Occipital lobe (tissue), 2 donors: Measurements from ENCODE around the gene KRT26. TPM values are rescaled to one million over a fixed set of nuclear protein-coding genes. Genes with fewer than 3 reads are reported as not detected.

Experiments used
- DNase-seq: peaks from one replicate; lab custom pipeline; 2025; lab: John Stamatoyannopoulos, UW
- total RNA-seq: library from RNA; depleted of rRNA; stranded (reverse); fragments of >200 nt; gene quantifications from one replicate; pipeline ENCODE4 v1.2.3, GENCODE V29; 2014

KRT26 gene
- total RNA-seq, 1 donor from 2014 or later = not detected

DNA sequence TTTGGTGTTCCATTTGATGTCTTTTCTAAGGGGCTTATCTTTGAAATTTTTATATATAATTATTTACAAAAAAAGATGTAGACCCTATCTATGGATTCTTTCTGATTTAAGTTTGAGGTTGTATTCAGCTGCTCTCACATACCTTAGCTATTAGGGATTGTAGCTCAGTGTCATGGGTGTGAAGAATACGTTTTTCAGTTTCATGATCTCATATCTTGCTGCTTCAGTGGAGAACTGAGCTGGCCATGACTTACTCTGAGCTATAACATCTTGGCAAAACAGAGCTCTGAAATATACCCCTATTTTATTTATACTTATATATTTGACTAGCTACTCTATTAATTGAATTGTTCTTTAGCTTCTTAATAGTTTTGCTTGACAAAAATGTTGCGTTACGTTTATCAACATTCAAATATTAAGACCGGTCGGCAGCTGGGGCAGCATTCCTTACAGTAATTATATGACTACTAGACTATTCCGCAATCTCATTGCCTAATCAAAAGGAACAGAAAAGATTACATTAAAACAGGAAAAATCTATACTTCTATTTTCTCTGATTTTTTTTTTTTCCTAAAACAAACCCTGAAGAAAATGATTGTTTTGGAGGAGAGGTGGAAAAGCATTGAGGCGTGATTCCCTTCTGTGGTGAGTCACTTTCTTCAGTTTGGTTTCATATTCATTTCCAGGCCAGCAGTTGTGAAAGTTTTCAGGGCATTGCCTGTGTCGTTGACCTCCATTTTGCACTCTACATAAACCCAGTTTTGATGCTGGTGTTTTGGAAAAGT lies 44.4 kb downstream of the KRT26 start:
- no peak for DNase-seq

GRCh38 chr17:40726919-40727318 lies 45.1 kb downstream of the KRT26 start:
- DNase-seq = no peak

GRCh38 chr17:40724656-40725055 lies 47.3 kb downstream of the KRT26 start:
- DNase-seq = no peak

DNA sequence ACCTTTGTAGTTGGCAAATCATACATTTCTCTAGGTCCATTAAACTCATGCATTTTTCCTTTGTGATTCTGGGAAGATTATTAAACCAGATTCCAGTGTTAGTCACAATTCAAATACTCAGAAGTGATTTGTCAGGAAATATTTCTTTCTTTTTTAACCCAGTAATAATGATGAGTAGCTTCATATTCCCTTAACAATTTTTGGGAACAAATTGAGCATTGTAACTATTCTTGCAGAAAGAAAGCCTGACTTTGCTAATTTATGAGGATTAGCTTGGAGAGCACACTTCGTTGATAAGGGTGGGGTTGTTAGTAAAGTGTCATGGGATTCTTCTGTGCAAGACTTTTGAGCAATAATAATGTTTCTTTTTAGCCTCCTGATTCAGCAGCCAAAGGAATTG lies 49.8 kb downstream of the KRT26 start:
- DNase-seq = no peak

- no peak for DNase-seq
Measured at GRCh38 chr17:40720899-40721298, 51.1 kb downstream of the KRT26 start.

GRCh38 chr17:40718930-40719329 lies 53.1 kb downstream of the KRT26 start:
- no peak for DNase-seq

- DNase-seq = no peak
Measured at GRCh38 chr17:40717776-40718175, 54.2 kb downstream of the KRT26 start.

Other genes with a start within 250 kb of the KRT26 start
- gene CCR7, start 206.7 kb downstream of the KRT26 start, total RNA-seq = not detected
- 109 TPM for gene SMARCE1, start 124.4 kb downstream of the KRT26 start, total RNA-seq
- gene KRT222, start 107.0 kb downstream of the KRT26 start, total RNA-seq = 3.6 TPM
- not detected for gene KRT24, start 68.4 kb downstream of the KRT26 start, total RNA-seq
- gene KRT25, start 16.9 kb downstream of the KRT26 start, total RNA-seq = not detected
- not detected for gene KRT27, start 10.3 kb upstream of the KRT26 start, total RNA-seq
- gene KRT28, start 27.8 kb upstream of the KRT26 start, total RNA-seq = not detected
- gene KRT10, start 50.4 kb upstream of the KRT26 start, total RNA-seq = 1.9 TPM
- gene KRT12, start 95.0 kb upstream of the KRT26 start, total RNA-seq = not detected
- gene KRT20, start 113.0 kb upstream of the KRT26 start, total RNA-seq = not detected
- 0.16 TPM for gene KRT23, start 165.4 kb upstream of the KRT26 start, total RNA-seq
- not detected for gene KRT39, start 194.7 kb upstream of the KRT26 start, total RNA-seq
- gene KRT40, start 212.1 kb upstream of the KRT26 start, total RNA-seq = not detected
- not detected for gene KRTAP3-3, start 222.0 kb upstream of the KRT26 start, total RNA-seq
- gene KRTAP3-2, start 227.7 kb upstream of the KRT26 start, total RNA-seq = not detected
- not detected for gene KRTAP3-1, start 236.9 kb upstream of the KRT26 start, total RNA-seq